NCI-H524 (cell line): ENCODE data around the gene GPR17.

ENCODE experiments used
- DNase-seq, 2 experiments: peaks; one replicate each; lab custom pipeline; 2025; lab: John Stamatoyannopoulos, UW

The GPR17 gene

GRCh38 chr2:127614731-127615130 is 31.2 kb upstream of the GPR17 start:
- no peak for DNase-seq

GRCh38 chr2:127615511-127616166 is 30.3 kb upstream of the GPR17 start:
- no peak for DNase-seq

- DNase-seq, result no peak
These were observed 27.3 kb upstream of the GPR17 start for GRCh38 chr2:127618551-127619202.

DNA sequence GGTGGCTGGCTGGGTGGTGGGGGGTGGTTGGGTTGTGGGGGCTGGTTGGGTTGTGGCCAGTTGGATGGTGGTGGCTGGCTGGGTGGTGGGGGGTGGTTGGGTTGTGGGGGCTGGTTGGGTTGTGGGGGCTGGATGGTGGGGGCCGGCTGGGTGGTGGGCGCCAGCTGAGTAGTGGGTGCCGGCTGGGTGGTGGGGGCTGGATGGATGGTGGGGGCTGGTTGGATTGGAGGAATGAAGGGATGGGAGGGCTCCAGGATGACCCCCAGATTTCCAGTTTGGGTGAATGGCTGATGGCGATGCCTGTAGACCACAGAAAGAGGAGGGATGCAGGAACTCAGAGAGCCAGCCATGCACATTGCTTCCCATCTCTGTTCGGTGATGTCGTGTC is 26.8 kb upstream of the GPR17 start:
- DNase-seq, result no peak

GRCh38 chr2:127619877-127620705 is 25.9 kb upstream of the GPR17 start:
- peak in 1 of 2 experiments; percentile 3 for DNase-seq

- no peak for DNase-seq
These were observed 25.1 kb upstream of the GPR17 start for GRCh38 chr2:127620866-127621265.

DNA sequence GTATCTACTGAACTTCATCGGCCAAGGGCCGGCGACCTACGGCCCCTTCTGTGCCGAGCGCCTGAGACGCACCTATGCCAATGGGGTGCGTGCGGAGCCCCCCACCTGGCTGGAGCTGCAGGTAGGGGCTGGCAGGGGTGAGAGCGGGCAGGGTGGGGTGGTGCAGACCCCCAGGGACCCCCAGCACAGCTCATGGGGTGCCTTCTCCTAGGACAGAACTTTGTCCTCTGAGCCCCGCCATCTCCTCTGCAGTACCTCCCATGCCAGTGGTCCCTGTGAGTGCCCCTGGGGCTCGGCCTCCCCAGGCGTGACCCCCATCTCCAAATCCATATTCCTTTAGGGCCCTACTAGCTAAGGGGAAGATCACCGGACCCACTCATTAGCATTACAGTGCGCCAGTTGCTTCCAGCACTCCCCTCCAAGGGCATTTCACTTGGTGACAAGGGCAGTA is 23.9 kb upstream of the GPR17 start:
- DNase-seq, result no peak

DNA sequence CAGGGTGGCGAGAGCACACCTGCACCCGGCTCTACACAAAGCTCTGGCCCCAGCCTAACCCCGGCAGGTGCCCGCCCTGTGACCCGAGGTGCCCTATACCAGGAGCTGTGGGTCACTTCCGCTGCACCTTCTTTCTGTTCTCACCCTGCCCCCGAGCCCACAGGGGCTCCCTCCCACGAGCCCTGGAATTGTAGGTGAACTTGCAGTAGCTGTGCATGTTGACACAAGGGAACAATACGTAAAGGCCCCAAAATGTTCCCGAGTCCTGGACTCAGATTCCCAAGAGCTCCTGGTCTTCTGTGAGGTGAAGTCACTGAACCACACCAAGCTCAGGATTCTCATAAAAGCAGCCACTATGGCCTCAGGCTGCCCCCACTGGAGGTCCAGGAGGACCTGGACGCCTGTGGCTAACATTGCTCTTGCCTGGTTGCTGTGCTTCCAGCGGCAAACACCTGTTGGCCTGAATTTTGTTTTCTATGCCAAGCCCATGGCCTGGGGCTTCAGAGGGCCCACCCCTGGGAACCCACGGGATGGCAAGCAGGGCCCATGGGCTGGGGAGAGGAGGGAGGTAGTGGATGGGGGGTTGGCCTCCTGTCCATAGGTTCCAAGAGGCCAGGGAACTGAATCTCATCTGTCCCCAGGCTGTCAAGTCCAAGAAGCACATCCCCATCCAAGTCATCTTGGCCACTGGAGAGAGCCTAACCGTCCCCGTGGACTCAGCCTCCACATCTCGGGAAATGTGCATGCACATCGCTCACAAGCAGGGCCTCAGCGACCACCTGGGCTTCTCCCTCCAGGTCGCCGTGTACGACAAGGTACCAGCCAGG is 23.2 kb upstream of the GPR17 start:
- no peak for DNase-seq

DNA sequence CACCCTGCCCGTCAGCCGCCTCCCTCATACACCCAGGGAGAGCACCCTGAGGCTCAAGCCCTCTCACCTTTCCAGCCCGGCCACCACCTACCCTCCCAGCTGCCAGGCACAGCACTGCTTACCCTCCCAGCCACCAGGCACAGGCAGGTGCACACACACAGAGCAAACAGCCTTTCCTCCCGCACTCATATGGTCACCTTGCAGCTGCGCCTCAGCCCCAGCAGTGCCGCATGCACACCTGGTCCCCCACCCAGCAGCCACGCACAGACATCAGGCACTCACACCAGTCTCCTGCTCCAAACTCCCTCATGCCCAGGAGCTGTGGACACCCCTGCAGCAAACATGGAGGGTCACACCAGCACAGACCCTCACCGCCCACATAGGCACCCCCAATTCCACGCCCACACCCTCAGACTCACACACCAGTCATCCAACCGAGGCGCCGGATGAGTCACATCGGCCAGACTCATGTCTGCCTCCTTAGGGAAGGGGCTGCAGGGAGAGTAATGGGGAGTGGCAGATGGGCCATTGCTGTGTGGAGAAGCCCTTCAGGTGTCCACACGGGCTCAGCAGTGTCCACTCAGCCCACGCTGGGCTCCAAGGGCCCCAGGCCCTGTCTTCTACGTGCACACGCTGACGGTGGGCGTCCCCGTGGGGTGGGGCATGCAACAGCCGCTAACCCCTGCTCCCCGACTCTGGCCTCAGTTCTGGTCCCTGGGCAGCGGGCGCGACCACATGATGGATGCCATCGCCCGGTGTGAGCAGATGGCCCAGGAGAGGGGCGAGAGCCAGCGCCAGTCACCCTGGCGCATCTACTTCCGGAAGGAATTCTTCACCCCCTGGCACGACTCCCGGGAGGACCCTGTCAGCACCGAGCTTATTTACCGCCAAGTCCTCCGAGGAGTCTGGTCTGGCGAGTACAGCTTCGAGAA is 22.3 kb upstream of the GPR17 start:
- DNase-seq, result no peak

DNA sequence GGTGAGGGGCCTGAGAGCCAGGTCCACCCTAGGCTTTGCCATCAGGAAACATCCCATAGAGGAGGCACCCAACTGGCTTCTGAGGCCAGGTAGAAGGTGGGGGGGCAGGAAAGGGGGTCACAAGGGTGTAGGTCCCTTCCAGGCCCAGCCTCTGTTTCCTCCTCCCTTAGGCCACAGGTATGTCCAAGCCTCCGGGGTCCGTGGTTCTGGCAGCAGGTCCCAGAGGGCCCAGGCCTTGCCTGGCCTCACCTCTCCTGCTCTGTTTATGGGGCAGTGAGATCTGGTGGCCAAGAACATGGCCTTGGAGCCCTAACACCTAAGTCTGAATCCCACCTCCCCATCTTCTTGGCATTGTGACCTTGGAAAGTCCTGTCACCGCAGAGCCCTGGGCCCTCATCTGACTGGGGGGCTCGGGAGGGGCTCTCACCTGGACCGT is 21.6 kb upstream of the GPR17 start:
- no peak for DNase-seq

DNA sequence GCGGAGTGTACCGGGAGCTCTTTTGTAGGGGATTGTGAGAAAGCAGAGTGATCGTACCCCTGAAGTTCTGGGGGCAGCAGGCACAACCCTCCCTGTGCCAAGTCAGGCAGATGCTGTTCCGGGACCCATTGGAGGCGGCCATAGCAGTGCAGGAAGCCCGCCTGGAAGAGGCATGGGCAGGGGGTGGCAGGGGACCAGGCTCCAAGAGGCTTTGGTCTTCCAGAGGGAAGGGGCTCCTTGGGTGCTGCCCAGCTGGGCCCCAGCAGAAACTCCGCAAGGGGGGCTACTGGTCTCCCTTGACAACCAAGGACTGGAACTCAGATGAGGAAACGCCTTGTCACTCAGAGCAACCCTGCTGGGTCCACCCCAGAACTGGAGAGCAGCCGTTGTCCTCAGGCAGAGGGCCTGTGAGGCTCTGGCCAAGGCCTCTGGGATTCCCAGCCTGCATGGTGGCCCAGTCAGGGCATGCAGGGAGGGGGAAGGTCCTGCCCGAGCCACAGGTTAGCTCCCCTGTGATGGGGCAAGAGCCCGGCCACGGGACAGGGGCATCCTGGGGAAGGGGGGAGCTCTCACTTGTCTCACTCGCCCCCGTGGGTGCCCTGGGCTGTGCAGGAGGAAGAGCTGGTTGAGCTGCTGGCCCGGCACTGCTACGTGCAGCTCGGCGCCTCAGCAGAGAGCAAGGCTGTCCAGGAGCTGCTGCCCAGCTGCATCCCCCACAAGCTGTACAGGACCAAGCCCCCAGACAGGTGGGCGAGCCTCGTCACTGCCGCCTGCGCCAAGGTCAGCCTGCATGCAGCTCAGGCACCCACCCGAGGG is 21.0 kb upstream of the GPR17 start:
- no peak for DNase-seq

- no peak for DNase-seq
These were observed 20.4 kb upstream of the GPR17 start for GRCh38 chr2:127625572-127625951.

DNA sequence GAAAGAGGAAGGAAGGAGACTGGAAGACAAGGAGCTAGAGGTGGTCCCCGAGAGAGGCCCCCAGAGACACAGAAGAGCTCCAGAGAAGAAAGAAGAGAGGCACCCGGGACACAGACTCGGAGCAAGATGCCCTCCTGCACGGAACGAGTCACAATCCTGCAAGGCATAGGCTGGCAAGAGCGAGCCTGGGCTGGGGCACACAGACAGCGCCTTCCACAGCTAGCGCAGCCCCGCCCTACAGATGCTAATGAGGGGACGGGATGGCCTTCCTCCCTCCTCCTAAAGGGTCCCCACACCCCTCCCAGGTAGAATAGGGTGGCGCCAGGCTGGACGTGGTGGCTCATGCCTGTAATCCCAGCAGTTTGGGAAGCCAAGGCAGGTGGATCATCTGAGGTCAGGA is 19.8 kb upstream of the GPR17 start:
- DNase-seq, result no peak

- no peak for DNase-seq
These were observed 18.8 kb upstream of the GPR17 start for GRCh38 chr2:127626917-127627739.

DNA sequence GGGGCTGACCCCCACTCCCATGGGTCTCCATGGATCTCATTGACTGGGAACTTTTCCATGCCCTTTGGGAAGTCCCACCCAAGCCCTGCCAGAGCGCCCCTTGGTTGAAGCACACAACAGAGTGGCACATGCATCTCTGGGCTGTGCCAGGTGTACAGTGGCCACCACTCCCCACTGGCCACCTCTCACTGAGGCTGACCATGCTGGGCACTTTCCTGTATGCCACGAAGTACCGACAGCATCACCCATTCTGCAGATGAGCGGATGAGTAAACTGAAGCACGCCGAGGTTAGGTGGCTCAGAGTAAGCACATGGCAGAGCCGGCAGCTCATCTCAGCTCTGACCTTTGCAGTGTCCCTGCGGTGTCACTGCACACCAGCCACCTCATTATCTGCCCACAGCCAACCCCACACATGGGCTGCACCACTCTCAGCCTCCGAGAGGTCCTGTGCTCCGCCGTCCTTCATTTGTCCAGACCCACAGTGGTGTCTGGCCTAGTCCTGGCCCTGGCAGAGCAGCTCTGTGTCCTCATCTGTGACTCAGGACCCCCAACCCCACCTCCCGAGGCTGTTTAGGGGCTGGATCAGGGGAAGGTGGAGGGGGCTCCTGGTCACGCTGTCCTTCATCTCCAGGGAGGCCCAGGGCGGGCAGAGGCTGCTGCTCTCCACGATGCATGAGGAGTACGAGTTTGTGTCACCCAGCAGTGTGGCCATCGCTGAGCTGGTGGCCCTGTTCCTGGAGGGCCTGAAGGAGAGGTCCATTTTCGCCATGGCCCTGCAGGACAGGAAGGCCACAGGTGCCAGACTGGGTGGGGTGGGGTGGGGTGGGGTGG is 18.0 kb upstream of the GPR17 start:
- no peak for DNase-seq

DNA sequence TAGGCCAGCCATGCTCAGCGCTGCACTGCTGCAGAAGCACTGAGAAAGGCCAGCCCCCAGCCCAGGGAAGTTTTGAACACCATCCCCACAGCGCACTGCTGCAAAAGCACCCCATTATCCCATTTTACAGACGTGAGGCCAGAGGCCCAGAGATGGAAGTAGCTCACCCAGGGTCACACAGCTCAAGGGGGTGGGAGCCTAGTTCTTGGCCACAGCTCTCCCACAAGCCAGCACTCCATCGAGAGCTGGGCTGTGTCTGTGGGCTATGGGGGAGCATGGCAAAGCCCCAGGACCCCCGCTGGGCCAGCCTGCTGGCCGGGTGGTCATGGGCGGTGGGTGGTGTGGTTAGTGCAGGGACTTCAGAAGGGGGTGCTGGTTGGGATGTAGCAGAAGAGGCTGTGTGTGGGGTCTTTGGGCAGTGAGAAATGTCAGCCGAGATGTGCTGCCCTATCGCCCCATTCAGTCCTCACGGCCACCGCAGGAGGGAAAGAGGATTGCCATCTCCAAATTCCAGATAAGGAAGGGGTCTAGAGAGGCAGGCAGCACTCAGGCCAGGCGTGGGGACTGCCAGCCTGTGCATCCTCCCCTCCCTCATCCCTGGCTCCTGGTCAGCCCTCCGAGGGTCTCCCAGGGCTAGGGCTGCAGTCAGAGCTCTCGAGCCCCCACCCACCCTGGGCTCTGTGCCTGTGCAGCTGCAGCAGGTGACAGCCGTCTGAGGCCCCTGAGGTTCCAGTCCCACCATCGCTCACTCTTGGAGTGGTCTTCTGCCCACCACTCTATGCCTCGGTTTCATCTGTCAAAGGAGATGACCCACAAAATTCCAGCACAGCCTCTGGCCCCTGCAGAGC is 17.0 kb upstream of the GPR17 start:
- no peak for DNase-seq

GRCh38 chr2:127629637-127630036 is 16.3 kb upstream of the GPR17 start:
- DNase-seq, result no peak
